ENCODE results near the gene SCGB1D2. TPM values are rescaled to one million over a fixed set of nuclear protein-coding genes. Genes with fewer than 3 reads are reported as not detected.

The SCGB1D2 gene
- total and polyA plus RNA-seq, 2 experiments from 2014 or later, result not detected

DNA sequence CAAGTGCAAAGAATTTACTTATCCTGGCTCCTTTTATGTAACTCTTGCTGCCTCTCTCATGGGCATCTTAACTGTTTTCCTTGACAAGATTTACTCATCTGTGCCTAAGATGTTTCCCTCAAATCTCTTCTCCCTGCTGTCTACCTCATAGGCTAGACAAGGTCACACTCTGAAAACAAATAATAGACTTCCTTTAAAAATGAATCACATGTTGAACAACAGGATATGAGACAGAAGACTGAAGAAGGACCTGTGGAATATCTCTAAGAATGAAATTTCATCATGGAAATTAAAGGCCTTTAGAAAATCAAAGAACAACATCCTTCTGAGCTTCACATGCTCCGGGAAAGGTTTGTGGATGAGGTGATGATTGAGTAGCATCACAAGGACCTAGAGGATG, 22.0 kb downstream of the SCGB1D2 start:
- Histone ChIP-seq H3K9me3 (ENCODE audit: low read depth) (no peaks in the 10 kb centered on the region), H3K36me3 (replicated peaks; ENCODE audit: insufficient read depth, low read depth) (no peaks in the 10 kb centered on the region), H3K79me2 (no peaks in the 10 kb centered on the region), H3K4me1 (ENCODE audit: insufficient read depth) (no peaks in the 10 kb centered on the region), H3K4me2 (no peak overlapping the region), H3K27ac (no peak overlapping the region), H3K27me3 (peaks cover 9% of the 10 kb centered on the region), H4K20me1 (ENCODE audit: insufficient read depth, poor library complexity, severe bottlenecking) (no peaks in the 10 kb centered on the region), H3K9me2 (replicated peaks; ENCODE audit: insufficient read depth) (no peaks in the 10 kb centered on the region), H2AFZ (no peak overlapping the region), H3K4me3 (no peak overlapping the region)
- TF ChIP-seq, protein P1, sequence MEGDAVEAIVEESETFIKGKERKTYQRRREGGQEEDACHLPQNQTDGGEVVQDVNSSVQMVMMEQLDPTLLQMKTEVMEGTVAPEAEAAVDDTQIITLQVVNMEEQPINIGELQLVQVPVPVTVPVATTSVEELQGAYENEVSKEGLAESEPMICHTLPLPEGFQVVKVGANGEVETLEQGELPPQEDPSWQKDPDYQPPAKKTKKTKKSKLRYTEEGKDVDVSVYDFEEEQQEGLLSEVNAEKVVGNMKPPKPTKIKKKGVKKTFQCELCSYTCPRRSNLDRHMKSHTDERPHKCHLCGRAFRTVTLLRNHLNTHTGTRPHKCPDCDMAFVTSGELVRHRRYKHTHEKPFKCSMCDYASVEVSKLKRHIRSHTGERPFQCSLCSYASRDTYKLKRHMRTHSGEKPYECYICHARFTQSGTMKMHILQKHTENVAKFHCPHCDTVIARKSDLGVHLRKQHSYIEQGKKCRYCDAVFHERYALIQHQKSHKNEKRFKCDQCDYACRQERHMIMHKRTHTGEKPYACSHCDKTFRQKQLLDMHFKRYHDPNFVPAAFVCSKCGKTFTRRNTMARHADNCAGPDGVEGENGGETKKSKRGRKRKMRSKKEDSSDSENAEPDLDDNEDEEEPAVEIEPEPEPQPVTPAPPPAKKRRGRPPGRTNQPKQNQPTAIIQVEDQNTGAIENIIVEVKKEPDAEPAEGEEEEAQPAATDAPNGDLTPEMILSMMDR (IDR thresholded peaks at IDR 0.05; ENCODE audit: poor library complexity), result no peak
- TF ChIP-seq EZH2phosphoT487 (IDR thresholded peaks at IDR 0.05; ENCODE audit: low read depth, severe bottlenecking, unreplicated experiment), result no peak
- no peak for TF ChIP-seq EZH2 (IDR thresholded peaks at IDR 0.05; ENCODE audit: borderline replicate concordance)
- no peak for DNase-seq (ENCODE audit: low spot score)
- 95% methylated on average over 1 of the region's 1 CpG for WGBS (ENCODE audit: low lambda C conversion rate, missing lambda C conversion rate)

DNA sequence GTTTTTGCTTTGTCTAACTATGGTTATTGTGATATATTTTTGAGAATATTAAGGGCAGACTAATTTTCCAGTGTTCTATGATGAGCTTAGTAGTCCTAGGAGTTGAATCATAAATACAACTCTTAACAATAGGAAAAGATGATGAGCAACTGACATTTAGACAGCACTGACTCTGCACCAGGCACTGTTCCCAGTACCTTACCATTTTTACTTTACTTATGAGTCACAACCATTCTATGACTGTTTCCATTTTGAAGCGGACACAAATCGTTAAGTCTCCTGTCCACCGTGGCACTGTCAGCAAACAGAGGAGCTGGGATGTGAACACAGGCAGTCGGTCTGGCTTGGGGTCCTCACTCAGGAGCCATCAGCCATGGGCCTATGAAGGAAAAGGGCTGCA, 24.5 kb downstream of the SCGB1D2 start:
- WGBS (ENCODE audit: low lambda C conversion rate, missing lambda C conversion rate), result 75% methylated on average over 4 of the region's 4 CpGs
- Histone ChIP-seq H3K4me2 (no peak overlapping the region), H4K20me1 (ENCODE audit: insufficient read depth, poor library complexity, severe bottlenecking) (no peaks in the 10 kb centered on the region), H3K4me1 (ENCODE audit: insufficient read depth) (no peaks in the 10 kb centered on the region), H3K4me3 (no peak overlapping the region), H2AFZ (no peak overlapping the region), H3K79me2 (no peaks in the 10 kb centered on the region), H3K36me3 (replicated peaks; ENCODE audit: insufficient read depth, low read depth) (no peaks in the 10 kb centered on the region), H3K27me3 (peaks cover 16% of the 10 kb centered on the region), H3K9me2 (replicated peaks; ENCODE audit: insufficient read depth) (no peaks in the 10 kb centered on the region), H3K9me3 (ENCODE audit: low read depth) (no peaks in the 10 kb centered on the region), H3K27ac (no peak overlapping the region)
- no peak for TF ChIP-seq EZH2 (IDR thresholded peaks at IDR 0.05; ENCODE audit: borderline replicate concordance)
- TF ChIP-seq, protein P1 (IDR thresholded peaks at IDR 0.05; ENCODE audit: poor library complexity), result no peak
- TF ChIP-seq EZH2phosphoT487 (IDR thresholded peaks at IDR 0.05; ENCODE audit: low read depth, severe bottlenecking, unreplicated experiment), result no peak
- no peak for DNase-seq (ENCODE audit: low spot score)

DNA sequence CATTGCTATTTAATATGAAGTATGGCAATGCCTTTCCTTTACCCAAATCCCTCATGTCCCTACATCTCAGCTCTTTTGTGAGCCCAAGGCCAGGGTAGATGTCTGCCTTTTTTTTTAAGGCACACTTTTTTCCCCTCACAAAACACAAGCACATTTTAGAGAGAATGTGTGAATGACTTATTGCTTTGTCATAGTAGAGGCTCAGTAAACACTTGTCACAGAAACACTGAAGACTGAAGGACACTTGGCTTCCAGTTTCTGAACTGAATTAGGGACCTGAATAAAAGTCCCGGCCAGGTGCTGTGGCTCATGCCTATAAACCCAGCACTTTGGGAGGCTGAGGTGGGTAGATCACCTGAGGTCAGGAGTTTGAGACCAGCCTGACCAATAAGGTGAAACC, 25.0 kb downstream of the SCGB1D2 start:
- Histone ChIP-seq H3K4me2 (no peak overlapping the region), H3K27ac (no peak overlapping the region), H3K27me3 (peaks cover 14% of the 10 kb centered on the region), H3K79me2 (no peaks in the 10 kb centered on the region), H2AFZ (no peak overlapping the region), H3K36me3 (replicated peaks; ENCODE audit: insufficient read depth, low read depth) (no peaks in the 10 kb centered on the region), H3K4me3 (no peak overlapping the region), H4K20me1 (ENCODE audit: insufficient read depth, poor library complexity, severe bottlenecking) (no peaks in the 10 kb centered on the region), H3K4me1 (ENCODE audit: insufficient read depth) (no peaks in the 10 kb centered on the region), H3K9me2 (replicated peaks; ENCODE audit: insufficient read depth) (no peaks in the 10 kb centered on the region), H3K9me3 (ENCODE audit: low read depth) (no peaks in the 10 kb centered on the region)
- DNase-seq (ENCODE audit: low spot score), result no peak
- TF ChIP-seq EZH2phosphoT487 (IDR thresholded peaks at IDR 0.05; ENCODE audit: low read depth, severe bottlenecking, unreplicated experiment) (no peak), EZH2 (IDR thresholded peaks at IDR 0.05; ENCODE audit: borderline replicate concordance) (no peak)
- TF ChIP-seq, protein P1 (IDR thresholded peaks at IDR 0.05; ENCODE audit: poor library complexity), result no peak
- WGBS (ENCODE audit: low lambda C conversion rate, missing lambda C conversion rate), result 76% methylated on average over 1 of the region's 1 CpG

DNA sequence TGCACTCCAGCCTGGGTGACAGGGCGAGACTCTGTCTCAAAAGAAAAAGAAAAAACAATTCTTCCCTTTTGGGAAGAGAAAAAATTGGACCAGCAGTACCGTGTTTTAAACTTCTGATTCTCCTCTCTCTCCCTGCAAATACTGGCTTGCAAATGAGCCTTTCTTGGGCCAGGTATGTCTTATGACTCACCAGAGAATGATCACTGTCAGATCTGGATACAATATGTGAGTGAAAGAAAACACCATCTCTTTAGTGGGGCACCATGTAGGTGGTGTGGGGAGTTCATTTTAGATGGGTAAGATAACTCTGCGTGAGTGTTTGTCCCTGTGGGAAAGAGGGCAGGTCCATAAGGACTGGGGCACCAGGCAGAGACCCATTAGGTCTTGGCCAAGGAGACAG, 25.5 kb downstream of the SCGB1D2 start:
- Histone ChIP-seq H3K79me2 (no peaks in the 10 kb centered on the region), H3K27me3 (peaks cover 14% of the 10 kb centered on the region), H4K20me1 (ENCODE audit: insufficient read depth, poor library complexity, severe bottlenecking) (no peaks in the 10 kb centered on the region), H3K9me3 (ENCODE audit: low read depth) (no peaks in the 10 kb centered on the region), H3K4me1 (ENCODE audit: insufficient read depth) (no peaks in the 10 kb centered on the region), H3K27ac (no peak overlapping the region), H3K4me2 (no peak overlapping the region), H3K9me2 (replicated peaks; ENCODE audit: insufficient read depth) (no peaks in the 10 kb centered on the region), H3K36me3 (replicated peaks; ENCODE audit: insufficient read depth, low read depth) (no peaks in the 10 kb centered on the region), H3K4me3 (no peak overlapping the region), H2AFZ (no peak overlapping the region)
- WGBS (ENCODE audit: low lambda C conversion rate, missing lambda C conversion rate), result 81% methylated on average over 3 of the region's 3 CpGs
- no peak for DNase-seq (ENCODE audit: low spot score)
- TF ChIP-seq, protein P1 (IDR thresholded peaks at IDR 0.05; ENCODE audit: poor library complexity), result no peak
- TF ChIP-seq EZH2phosphoT487 (IDR thresholded peaks at IDR 0.05; ENCODE audit: low read depth, severe bottlenecking, unreplicated experiment), result no peak
- no peak for TF ChIP-seq EZH2 (IDR thresholded peaks at IDR 0.05; ENCODE audit: borderline replicate concordance)

Data from hepatocyte (in vitro differentiated cells).